GM18511 (cell line): ENCODE results near the gene TAS2R60.
A peak's percentile ranks its signal among the peaks of the same experiment; 100 is the strongest.
"Not testable (repeated sequence)": the region's sequence is repeated elsewhere in the genome, so short reads cannot be mapped to it uniquely, and the experiment has no call there.

ENCODE experiments used
- ATAC-seq: cut with Tn5 transposase; IDR thresholded peaks from one replicate; pipeline ENCODE4 v1.9.1; 2021; ENCODE audit warnings: mild to moderate bottlenecking, moderate library complexity; ENCODE audit not compliant: unreplicated experiment

TAS2R60 gene, protein sequence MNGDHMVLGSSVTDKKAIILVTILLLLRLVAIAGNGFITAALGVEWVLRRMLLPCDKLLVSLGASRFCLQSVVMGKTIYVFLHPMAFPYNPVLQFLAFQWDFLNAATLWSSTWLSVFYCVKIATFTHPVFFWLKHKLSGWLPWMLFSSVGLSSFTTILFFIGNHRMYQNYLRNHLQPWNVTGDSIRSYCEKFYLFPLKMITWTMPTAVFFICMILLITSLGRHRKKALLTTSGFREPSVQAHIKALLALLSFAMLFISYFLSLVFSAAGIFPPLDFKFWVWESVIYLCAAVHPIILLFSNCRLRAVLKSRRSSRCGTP

DNA sequence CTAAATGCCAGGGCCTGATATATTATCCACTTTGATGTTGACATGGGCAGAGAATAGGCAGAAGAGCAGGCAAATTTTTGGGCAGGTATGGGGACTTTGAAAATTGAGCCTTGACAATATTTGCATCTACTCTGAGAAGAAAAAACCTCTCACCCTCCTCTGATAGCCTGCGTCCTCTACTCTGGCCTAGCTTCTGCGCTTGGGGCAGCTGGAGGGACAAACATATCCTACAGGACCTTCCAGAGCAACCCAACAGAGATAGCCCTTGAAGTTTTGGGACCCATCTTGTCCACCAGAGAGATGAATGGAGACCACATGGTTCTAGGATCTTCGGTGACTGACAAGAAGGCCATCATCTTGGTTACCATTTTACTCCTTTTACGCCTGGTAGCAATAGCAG is at the start of gene TAS2R60:
TSS of gene TAS2R60 (plus strand) at position 301 of the 400 bp plus-strand sequence. CDS start at position 301, 0 bp downstream.
- ATAC-seq, result no peak

DNA sequence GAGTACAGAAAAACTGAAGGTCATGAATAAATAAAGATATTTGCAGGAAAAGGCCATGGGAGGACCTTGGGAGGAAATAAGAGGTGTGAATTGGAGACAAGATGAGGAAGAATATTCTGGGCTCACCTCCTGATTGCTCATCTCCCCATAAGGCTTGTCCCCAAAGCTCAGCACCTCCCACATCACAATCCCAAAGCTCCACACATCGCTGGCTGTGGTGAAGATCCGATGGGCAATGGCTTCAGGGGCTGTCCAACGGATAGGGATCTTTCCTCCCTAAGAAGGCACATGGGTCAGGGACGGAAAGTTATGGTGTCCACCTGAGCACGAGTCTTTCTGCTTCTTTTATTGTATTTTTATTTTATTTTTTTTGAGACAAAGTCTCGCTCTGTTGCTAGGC is 49.2 kb upstream of the TAS2R60 start:
- no peak for ATAC-seq

DNA sequence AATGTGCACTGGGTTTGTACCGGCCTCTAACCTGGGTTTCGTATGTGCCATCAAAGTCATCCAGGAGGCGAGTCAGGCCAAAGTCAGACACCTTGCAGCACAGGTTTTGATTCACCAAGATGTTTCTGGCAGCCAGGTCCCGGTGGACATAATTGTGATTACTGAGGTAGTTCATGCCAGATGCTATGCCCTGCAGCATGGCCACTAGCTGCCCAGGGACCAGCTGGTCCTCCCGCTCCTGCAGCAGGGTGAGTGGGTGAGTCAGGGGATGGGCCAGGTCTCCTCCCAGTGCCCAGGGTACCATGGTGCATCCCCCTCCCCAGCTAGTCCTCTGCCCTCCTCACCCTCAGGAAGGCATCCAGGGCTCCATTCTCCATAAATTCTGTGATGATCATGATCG is 48.5 kb upstream of the TAS2R60 start:
- ATAC-seq, result no peak

DNA sequence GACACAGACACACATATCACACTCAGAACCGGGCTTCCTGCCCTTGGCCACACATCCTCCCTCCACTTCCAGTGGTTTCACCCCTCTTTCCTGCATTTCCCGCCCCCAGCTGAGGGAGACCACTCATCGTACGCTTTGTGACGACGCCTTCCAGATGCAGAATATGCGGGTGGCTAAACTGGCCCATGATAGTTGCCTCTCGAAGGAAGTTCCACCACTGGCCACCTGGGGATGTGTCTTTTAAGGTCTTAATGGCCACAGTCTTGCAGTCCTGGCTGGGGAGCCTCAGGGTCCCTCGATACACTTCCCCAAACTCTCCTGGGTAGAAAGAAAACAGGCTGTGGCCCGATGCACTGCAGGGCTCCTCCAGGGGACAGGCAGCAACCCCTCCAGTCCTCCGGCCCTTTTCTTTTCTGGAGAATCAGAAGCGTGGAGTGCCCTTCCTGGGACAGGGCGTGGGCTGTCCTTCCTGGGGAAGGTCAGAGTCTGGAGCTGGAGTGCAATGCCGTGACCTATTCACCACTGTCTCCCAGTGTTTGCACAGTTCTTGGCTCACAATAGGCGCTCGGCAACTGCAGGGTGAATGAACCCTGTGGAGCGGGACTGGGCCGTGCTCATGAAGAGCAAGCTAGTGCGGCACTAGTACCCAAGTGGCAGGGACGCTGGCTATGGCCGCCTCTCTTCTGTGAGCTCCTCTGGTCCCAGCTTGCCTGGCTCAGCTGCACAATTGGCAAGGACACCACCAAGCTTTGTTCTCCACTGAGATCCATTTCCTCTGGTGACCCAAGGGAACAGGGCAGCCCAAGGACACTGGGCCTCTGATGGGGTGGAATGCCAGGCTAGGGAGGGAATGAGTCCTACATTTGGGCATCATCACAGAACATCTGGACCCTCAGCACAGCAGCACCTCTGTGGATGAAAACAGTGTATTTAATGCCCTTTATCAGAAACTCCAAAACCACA is 47.8 kb upstream of the TAS2R60 start:
- ATAC-seq, result peak; percentile 48

DNA sequence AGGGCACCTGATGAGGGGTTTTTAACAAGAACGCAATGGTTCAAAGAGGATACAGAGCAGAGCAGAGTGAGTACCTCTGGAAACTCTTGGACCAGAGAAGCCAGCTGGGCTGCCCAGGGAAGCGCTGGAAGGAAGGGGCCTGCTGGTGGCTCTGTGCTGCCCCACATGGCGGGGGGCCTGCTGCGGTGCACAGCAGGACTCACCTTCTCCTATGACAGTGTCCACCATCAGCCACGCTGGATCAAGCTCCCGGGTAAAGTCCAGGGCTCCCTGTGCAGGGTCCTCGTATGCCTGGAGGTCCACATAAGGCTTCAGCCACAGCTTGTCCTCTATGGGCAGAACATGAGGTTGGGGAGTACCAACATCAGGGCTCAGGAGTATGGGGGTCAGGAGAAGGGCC is 47.1 kb upstream of the TAS2R60 start:
- no peak for ATAC-seq

DNA sequence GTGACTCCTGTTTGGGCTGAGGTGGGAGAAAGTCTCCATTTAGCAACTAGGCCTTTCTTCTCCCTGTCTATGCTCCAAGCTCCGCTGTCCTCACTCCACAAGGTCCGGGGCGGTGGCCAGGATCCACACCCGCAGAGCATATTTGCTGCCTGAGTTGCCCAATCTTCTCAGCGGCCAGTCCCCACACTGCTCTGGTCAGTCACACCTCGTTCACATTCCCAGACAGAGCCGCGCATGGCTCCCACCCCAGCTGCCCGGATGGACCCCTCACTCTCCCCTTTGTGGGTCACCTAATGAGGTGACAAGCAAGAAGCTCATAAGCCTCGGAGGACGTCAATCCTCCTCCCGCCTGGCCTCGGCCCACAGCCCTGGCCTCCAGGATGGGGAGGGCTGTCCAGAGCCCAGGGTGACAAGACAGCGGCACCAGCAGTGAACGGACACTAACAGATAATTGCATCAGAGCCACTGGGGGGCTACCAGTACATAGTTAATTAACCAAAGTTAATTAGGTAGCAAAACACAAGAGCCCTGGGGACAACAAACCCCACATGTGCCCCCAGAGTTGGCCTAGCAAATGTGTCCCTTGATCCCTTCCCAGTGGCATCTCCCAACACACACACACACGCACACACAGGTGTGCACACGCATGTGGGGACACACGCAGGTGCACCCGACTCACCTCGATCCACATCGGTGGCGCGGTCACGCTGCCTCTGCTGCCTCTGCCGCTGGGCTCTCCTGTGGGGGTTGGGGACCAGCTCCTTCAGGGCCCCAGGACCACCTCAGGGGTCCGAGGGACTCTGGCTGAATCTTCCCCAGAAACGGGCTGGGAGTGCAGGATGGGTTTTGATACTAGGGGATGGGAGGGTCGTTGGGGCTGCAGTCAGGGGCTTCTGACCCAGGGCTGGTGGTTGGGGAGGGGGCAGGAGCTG is 46.4 kb upstream of the TAS2R60 start:
- no peak for ATAC-seq

DNA sequence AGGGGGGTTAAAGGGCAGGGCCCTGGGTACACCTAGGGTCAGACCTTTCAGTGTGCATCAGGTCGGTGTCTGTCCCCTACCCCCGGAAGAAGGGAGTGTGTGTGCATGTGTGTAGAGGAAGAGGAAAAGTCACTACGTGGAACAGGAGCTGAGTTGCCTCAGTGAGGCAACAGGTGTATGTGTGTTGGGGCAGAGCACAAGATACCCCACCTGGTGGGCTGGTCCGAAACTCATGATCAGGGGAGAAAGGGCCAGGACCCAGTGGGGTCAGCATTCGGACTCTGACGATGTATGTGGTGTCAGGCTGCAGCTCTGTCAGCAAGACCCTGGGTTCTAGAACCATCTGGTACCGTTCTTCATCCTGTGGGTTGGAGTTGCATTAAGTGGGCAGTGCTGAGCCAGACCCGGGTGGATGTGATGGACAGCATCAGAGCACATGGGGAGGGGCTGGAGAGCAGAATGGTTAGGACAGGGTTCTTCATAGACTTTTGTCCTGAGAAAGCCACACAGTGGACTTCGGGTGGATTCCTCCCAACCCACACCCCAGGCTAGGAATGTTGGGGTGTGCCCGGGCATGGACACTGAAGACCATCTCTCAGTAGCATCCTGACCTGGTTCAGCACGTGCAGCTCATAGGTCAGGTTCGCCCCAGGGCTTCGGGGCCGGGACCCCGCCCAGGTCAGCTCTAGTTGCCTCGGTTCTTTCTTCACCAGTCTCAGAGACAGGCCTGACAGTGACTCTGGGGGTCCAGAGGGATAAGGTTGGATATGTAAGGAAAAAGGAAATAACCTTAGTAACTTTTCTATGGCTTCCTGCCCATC is 45.3 kb upstream of the TAS2R60 start:
- ATAC-seq, result no peak

DNA sequence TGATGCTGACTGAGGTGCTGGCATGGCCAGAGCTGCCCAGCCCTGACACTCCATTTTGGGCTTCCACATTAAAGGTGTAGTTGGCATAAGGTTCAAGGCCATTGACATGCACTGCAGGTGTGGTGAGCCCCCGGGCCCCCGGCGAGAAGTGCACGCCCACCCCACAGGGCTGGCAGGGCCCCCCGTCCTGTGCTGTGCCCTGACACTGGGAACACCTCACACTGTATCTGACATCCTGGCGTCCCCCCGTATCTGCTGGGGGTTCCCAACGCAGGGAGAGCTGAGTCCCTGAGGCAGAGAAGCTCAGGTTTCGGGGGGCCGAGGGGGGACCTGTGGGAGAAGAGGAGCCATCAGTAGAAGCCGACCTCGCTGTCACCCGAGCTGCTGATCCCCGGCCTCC is 44.6 kb upstream of the TAS2R60 start:
- ATAC-seq, result no peak

DNA sequence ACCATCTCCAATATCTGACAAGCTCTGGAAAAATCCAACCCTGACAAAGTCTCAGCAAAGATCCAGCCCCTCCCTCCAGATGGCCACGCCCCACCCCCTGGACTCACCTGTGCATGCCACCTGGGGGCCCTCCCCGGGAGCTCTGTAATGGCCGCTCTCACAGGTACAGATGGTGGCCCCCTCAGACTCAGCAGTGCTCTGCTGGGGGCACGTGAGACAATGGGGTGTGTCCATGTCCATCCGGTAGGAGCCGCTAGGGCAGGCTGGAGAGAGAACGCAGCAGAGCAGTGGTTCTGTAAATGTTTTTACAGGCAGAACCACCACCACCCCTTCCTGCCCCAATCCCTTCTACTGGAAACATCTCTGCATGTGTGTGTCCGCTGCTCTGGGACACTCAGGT is 44.1 kb upstream of the TAS2R60 start:
- no peak for ATAC-seq

DNA sequence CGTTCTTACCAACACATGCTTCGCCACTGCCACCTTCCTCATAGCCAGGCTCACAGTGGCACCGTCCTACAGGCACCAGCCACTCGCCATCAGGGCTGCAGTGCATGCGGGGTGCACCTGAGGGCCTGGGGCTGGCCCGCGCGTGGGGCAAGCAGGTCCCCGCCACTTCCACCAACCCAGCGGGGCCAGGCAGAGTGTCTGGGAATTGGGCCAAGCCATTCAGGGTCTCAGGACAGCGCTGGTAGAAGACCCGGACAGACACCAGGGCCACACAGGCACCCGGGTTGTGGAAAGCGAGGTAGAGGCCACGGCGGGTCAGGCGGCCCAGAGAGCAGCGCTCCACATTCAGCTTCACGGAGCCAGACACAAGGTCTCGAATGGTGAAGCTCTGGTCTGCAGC is 43.6 kb upstream of the TAS2R60 start:
- no peak for ATAC-seq

DNA sequence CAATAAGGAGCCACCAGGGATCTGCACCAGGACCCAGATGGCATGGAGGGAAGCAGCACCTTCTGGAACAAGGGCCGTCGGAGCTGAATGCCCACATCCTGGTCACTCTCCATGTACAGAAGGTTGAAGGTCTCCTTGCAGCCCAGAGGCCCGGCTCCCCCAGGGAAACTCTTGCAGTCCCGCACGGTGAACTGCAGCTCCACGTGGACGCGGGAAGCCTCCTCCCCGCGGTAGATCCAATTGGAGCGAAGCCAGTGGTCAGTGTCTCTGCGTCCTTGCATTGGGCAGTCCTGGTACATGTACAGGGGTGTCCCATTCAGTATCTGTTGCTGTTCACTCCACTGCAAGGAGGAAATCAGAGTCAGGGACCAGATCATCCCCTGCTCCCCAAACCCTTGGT is 42.0 kb upstream of the TAS2R60 start:
- ATAC-seq, result no peak

DNA sequence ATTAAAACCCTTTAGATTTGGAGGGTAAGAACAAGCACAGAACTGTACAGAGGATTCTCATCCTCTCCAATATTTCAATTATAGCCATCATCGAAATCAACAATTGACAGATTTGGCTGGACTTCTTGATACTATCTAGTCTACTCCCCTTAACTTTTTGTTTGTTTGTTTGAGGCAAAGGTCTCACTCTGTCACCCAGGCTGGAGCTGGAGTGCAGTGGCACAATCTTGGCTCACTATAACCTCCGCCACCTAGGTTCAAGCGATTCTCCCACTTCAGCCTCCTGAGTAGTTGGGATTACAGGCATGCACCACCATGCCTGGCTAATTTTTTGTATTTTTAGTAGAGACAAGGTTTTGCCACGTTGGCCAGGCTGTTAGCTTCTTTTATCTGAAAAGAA is 41.0 kb upstream of the TAS2R60 start:
- ATAC-seq, result not testable (repeated sequence)

DNA sequence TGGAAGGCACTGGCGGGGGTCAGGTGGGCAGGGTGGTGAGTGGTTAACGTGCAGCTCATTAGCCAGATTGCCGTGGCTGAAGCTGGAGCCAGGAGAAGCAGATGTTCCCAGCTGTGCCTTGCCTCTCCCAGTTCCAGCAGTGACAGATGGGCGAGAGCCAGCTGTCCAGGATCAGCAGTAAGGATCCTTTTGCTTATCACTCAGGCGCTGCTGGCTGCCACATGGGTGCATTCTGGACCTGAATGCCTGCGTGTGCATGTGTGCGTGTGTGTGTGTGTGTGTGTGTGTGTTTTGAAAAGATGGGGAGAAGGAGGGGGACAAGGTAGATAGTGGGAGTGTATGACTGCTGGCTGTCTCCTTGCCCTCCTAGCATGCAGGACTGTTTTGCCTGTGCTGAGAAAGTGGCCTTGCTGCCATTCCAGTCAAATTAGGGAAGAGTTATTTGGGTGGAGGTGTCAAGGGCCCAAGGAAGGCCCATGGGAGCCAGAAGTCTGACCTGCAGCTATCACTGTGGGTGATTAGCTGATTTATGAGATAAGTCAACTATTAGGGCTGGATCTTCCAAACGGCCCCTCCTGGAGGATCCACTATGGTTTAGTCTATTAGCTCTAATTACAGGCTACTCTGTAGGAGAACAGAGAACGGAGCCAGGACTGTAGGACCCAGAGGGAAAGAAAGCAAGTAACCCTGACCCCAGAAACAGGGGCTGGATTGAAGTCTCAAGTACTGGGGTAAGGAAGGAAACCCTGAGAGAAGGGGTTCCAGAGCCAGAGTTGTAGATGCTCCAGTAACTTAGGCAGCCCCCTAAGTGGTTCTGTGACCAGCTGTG is 37.9 kb upstream of the TAS2R60 start:
- ATAC-seq, result no peak

DNA sequence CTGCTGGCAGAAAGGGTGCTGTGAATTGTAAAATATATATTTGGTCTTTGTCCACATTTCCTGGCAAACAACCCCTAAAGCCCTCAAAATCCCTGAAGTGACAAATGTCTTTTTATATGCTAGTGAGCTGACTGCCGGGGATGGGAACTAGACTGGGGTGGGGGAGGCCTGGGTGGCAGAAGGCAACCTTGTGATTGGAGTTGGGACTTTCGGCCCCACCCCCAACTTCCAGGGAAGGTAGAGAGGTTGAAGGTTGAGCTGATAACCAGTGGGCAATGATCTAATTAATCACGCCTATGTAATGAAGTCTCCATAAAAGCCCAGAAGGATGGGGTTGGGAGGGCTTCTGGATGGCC is 37.3 kb upstream of the TAS2R60 start:
- ATAC-seq, result no peak

DNA sequence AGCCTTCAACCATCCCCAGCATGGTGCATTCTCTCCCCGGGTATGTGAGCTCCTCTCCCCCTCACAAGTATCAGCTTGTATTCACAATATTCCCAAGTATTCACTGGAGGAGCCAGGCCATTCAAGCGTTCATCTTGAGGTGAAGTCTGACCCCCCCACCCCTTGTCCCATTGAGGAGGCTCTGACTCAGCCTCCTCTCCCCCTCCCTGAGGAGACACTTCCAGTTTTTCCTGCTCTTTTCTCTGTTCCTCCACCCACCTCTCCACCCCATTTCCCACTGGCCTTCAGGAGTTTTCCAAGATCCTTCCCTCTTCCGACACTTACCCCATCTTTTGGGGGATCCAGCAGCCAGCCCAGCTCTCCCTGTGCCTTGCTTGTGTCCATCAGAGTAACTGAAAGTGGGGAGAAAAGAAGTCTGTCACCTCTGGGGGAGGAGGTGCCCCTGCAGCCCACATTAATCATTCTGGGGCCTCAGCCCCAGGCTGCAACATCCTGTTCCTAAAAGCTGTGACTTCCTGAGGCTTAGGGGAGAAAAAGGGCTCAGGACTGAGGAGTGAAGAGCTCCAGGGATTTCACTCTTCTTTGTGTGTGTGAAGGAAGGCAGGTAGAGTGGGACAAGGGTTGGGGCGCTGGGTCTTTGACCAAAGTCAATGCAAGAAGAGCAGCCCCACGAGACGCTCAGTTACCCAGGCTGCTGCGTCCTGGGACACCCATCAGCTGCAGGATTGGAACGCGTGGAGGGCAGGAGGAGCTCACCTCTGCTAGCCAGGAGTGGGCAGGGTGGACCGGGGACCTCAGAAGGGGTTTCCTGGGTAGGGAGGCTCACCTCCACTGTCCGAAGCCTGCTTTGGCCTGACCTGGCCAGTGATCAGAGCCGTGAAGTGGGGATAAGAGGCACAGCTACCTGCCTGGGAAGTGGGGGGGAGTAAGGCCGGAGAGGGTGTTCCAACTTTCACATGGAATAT is 35.7 kb upstream of the TAS2R60 start:
- ATAC-seq, result no peak

DNA sequence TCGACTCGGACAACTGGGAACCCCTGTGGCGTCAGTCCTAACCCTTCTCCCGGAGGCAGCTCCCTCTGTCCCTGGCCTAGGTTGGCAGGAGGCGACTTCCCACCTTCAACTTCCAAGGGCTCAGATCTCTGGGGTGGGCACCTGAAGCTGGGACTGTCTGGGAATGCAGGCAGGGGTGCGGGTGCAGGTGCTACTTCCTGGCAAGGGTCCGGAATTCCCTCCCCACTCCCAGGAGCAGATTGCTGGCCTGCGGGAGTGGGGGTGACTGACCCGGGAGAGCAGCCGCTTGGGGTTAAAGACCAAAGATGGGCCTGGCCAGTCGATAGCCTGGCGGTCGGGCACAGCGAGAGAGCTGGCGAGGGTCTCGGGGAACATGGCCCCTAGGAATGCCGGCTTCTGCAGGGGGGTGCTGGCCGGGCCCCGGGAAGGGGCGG is 35.0 kb upstream of the TAS2R60 start:
- ATAC-seq, result no peak

DNA sequence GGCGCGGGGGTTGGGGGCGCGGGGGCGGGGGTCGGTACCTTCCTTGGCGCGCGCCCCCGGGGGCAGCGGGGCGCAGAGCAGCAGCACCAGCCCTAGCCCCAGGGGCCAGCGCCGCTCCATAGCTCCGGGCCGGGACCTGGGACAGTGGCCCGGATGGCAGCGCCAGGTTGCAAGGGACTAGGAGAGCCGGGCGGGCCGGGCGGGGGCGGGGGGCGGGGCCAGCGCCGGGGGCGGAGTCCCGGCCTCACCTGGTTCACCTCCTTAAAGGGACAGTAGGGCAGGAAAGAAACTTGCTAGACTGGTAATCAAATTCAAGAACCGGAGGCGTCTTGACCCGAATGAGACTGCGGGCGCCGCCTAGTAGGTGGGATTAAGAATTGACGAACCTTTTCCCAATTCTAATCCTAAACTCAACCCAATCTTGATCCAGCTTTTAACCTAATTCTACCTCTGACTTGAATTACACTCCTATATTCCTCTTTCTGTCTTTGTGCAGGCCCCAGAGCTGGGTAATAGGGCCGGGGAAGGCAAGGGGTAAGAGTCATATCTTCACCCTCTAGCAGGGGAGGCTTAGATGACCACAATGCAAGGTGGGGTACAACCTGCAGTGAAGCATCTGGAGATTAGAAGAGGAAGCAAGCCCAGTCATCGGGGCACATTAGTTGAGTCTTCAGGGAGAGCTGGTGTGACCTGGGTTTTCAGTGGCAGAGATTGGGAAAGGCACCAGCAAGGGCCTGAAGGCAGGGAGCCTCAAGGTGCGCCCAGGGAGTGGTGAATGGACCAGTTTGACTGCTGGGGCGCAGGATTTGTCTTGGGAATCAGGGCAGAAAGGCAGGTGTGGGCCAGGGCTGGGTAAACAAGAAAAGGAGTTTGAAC is 34.3 kb upstream of the TAS2R60 start, which contains the start of gene EPHA1:
TSS of gene EPHA1 (minus strand) at position 171 of the 876 bp plus-strand sequence. CDS start at position 120, 51 bp downstream.
- no peak for ATAC-seq
